Heart left ventricle (tissue), 16 donors: ENCODE results near the gene C1orf167. TPM values are rescaled to one million over a fixed set of nuclear protein-coding genes. Genes with fewer than 3 reads are reported as not detected.

Source experiments
- ATAC-seq, 4 donors: fragments of 200-7000 bp; cut with Tn5 transposase; one replicate each; pipeline ENCODE4 v1.9.1; 2020 to 2022; ENCODE audit warnings: moderate library complexity in 4 of 4, mild to moderate bottlenecking in 3 of 4, moderate number of reproducible peaks in 1 of 4
- DNase-seq, 5 donors: peaks; one replicate each; pipeline ENCODE4 v3.0.0-alpha.2; 2020
- H3K27ac ChIP-seq, 12 donors: fragments of 200-600 bp; sonication (generic) in 4 of 12; one replicate each; pipeline versions ENCODE4 v1.5.0 to v1.8.0; 2016 to 2022; ENCODE audit warnings: mild to moderate bottlenecking in 2 of 12
- H3K27me3 ChIP-seq, 9 donors: fragments of 200-600 bp; sonication (generic) in 2 of 9; one replicate each; pipeline versions ENCODE4 v1.5.1 to v1.8.0; 2016 to 2022; ENCODE audit warnings: mild to moderate bottlenecking in 3 of 9
- H3K36me3 ChIP-seq, 9 donors: fragments of 200-600 bp; sonication (generic) in 2 of 9; one replicate each; pipeline versions ENCODE4 v1.5.0 to v1.8.0; 2018 to 2022; ENCODE audit warnings: mild to moderate bottlenecking in 2 of 9
- H3K4me1 ChIP-seq, 12 donors: fragments of 200-600 bp; sonication (generic) in 4 of 12; one replicate each; pipeline versions ENCODE4 v1.5.0 to v1.8.0; 2016 to 2022; ENCODE audit warnings: mild to moderate bottlenecking in 3 of 12
- H3K4me3 ChIP-seq, 12 donors: fragments of 200-600 bp; sonication (generic) in 4 of 12; one replicate each; pipeline versions ENCODE4 v1.5.0 to v1.8.0; 2017 to 2022; ENCODE audit warnings: mild to moderate bottlenecking in 9 of 12, moderate library complexity in 4 of 12
- H3K9me3 ChIP-seq, 12 donors: fragments of 200-600 bp; sonication (generic) in 4 of 12; one replicate each; pipeline versions ENCODE4 v1.5.0 to v1.8.0; 2016 to 2022; ENCODE audit warnings: mild to moderate bottlenecking in 1 of 12
- CTCF ChIP-seq, 12 donors: fragments of 200-600 bp; sonication (generic) in 4 of 12; IDR thresholded peaks; one replicate each; pipeline versions ENCODE4 v1.5.0 to v1.8.0; 2018 to 2022; ENCODE audit warnings: antibody characterized with exemption in 12 of 12, mild to moderate bottlenecking in 5 of 12
- POLR2A ChIP-seq, 2 donors: fragments of 450-650 bp; IDR thresholded peaks; one replicate each; pipeline ENCODE4 v1.6.1; 2017; ENCODE audit warnings: antibody characterized with exemption in 2 of 2, mild to moderate bottlenecking in 2 of 2, moderate library complexity in 2 of 2
- WGBS, 4 donors: extraction: QIAGEN DNeasy Blood & Tissue Kit in 2 of 4; methylation state at CpG; one replicate each; pipeline versions ENCODE4 v1.1.5 to v1.1.7; 2013 to 2018; 5-methylcytosine and 5-hydroxymethylcytosine counted together
- intact Hi-C, 10 donors: fragments of 100-400 bp; cut with DNase I; formaldehyde crosslinking; loops; one replicate each; pipeline versions ENCODE4 v1.11.1 to v1.14.2; 2022
- polyA plus RNA-seq, 2 donors: library from polyadenylated mRNA; stranded (reverse); fragments of 200-250 nt; gene quantifications; one replicate each; pipeline ENCODE4 v1.2.3, GENCODE V29; 2013
- total RNA-seq, 9 donors: library from RNA; depleted of rRNA in 2 of 9; stranded (reverse); fragments of >200 nt in 2 of 9; fragmentation: NEBNext Ultra II Directional in 3 of 9; extraction: Animal tissue kit (Norgen Biotek cat#: 25700) in 3 of 9; gene quantifications; one replicate each; pipeline versions ENCODE4 v1.1.0 to v1.2.4, GENCODE V29; 2016 to 2023
- donor health status: ischemic (EF 13 %, LVEDD 7.1; RV severe dilation, severe dysfunction).
- donor health status: healthy with polysubstance abuse.
- donor health status: DM: no; HTN: yes; CAD: no.
- donor health status: DM: no; HTN: no; CAD: no.
- donor health status: ischemic (EF 25% LVEDD 6.9; RV normal size, moderate dysfunction).
- donor health status: ischemic (EF 25% LVEDD 5.7; RV mildly dilated, moderate dysfunction).
- donor health status: healthy.
- donor health status: DM: yes; HTN: yes; CAD: no.
- donor health status: ischemic (EF 35%, LVEDD 5.7; RV mildly dilated, moderate dysfunction).
- donor health status: nonischemic (EF 11% LVEDD 7.7; RV severe dilation, severe dysfunction).
- donor health status: DM: yes; HTN: yes; CAD: no.
- donor health status: PGD.
- donor health status: ischemic (EF 29% LVEDD 5.4; RV normal size, mild dysfunction).
- donor health status: nonischemic (EF 23%, LVEDD 6.1; RV moderate dilation, normal function).

The C1orf167 gene
- total and polyA plus RNA-seq, 11 donors: 1.5 to 7.6 (median 3.8) TPM

GRCh38 chr1:11787251-11787803 lies 25.3 kb downstream of the C1orf167 start:
- 12 to 21% (median 18%) methylated on average over 11 to 16 of the region's 16 CpGs for WGBS, 4 donors
- Histone ChIP-seq H3K36me3 (peaks cover 0 to 22% (median 6%) of the 10 kb centered on the region in 9 donors), H3K9me3 (no peaks in the 10 kb centered on the region), H3K4me3 (peak overlapping the region in 6 of 12 donors; percentile 1 to 38 (median 20)), H3K4me1 (peaks cover 35 to 80% (median 77%) of the 10 kb centered on the region in 12 donors), H3K27ac (peak overlapping the region; percentile 76 to 99 (median 98)), H3K27me3 (no peaks in the 10 kb centered on the region)
- peak in 4 of 5 donors; percentile 70 to 79 (median 74) for DNase-seq
- TF ChIP-seq POLR2A (IDR thresholded peaks at IDR 0.05) (peak in 1 of 2 donors; percentile 41), CTCF (IDR thresholded peaks at IDR 0.05) (no peak)
- ATAC-seq: peak; percentile 4 to 31 (median 10)
- intact Hi-C loops: loop anchor here in 4 of 10 donors (1.0 to 10.0 kb wide), 3 partner anchors 15 to 53 kb away; partner anchors contain the start of gene AGTRAP (in 1 of the 4)

GRCh38 chr1:11787804-11788436 lies 25.9 kb downstream of the C1orf167 start:
- Histone ChIP-seq H3K27ac (peak overlapping the region; percentile 76 to 99 (median 98)), H3K27me3 (no peaks in the 10 kb centered on the region), H3K4me1 (peaks cover 35 to 86% (median 79%) of the 10 kb centered on the region in 12 donors), H3K9me3 (no peaks in the 10 kb centered on the region), H3K4me3 (peak overlapping the region in 1 of 12 donors; percentile 3), H3K36me3 (peaks cover 0 to 28% (median 11%) of the 10 kb centered on the region in 9 donors)
- 72 to 81% (median 76%) methylated on average over 11 to 14 of the region's 14 CpGs for WGBS, 4 donors
- no peak for TF ChIP-seq CTCF (IDR thresholded peaks at IDR 0.05)
- TF ChIP-seq POLR2A (IDR thresholded peaks at IDR 0.05): peak in 1 of 2 donors; percentile 11
- no peak for DNase-seq
- intact Hi-C loops: loop anchor here in 4 of 10 donors (1.0 to 10.0 kb wide), 3 partner anchors 15 to 53 kb away; partner anchors contain the start of gene AGTRAP (in 1 of the 4)
- no peak for ATAC-seq

GRCh38 chr1:11788549-11789053 lies 26.6 kb downstream of the C1orf167 start:
- intact Hi-C loops: loop anchor here in 1 of 10 donors (10.0 kb wide), 1 partner anchor 54 kb away; the partner anchor contains the start of gene AGTRAP
- DNase-seq (no peak), ATAC-seq (no peak)
- 60 to 73% (median 67%) methylated on average over 5 to 14 of the region's 14 CpGs for WGBS, 4 donors
- TF ChIP-seq POLR2A (IDR thresholded peaks at IDR 0.05): no peak
- TF ChIP-seq CTCF (IDR thresholded peaks at IDR 0.05): no peak
- H3K4me1 ChIP-seq: peaks cover 35 to 91% (median 82%) of the 10 kb centered on the region in 12 donors
- H3K27ac ChIP-seq: peak overlapping the region; percentile 85 to 99 (median 98)
- peaks cover 1 to 33% (median 17%) of the 10 kb centered on the region in 9 donors for H3K36me3 ChIP-seq
- H3K9me3 ChIP-seq: no peaks in the 10 kb centered on the region
- H3K4me3 ChIP-seq: no peak overlapping the region
- no peaks in the 10 kb centered on the region for H3K27me3 ChIP-seq
